ENCODE measurements around the gene SMARCB1. TPM values are rescaled to one million over a fixed set of nuclear protein-coding genes. Genes with fewer than 3 reads are reported as not detected.

Gene SMARCB1
- total and polyA plus RNA-seq, 2 of the 4 experiments (the other 2 are of a cell fraction) = 110 to 159 TPM

DNA sequence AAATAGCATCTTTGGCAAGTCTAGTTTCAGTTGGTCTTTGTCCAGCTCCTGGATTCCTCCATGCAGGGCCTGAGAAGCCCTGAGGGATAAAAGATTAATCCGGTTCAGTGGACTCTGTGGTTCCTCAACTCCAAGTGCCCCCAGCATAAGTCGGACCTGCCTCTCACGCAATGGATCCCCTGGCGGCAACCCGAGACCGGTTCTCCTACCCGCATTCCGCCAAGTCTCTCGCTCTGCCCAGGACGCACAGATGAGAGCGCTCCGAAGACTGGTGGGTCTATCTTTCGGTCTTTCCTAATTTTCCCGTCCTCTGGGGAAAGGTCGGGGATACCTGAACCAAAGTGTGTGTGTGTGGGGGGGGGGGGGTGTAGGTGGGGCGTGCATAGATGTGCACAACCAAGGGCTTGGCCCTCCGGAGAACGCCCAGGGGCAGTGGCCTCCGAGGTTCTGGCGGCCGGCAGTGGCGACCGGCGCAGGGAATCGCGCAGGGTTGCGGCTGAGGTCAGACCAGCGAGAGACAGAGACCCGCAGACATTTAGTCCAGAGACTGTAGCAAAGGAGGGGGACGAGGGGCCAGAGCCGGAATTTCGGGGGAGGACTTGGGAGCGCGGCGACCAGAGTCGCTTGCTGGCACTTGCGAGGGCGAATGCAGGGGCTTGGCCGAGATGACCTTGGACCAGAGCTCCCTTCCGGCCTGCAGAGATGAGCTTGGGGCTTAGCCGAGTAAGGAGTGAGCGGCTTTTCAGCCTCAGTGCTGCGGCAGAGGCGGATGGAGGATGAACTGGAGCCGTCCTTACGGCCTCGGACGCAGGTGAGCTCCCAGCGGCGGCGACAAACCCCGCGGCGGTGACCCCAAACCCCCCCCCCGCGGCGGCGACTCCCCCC lies 70.2 kb downstream of the SMARCB1 start:
- Histone ChIP-seq H4K8ac (ENCODE audit: low read depth in 2 of 2, low read length in 2 of 2) (peak overlapping the region; percentile 56 to 93), H3K79me1 (ENCODE audit: low read depth in 1 of 2, low read length in 2 of 2) (peaks cover 0 to 16% of the 10 kb centered on the region in 2 experiments; a peak in 1 of 4 replicates), H2BK120ac (ENCODE audit: low read depth, low read length) (no peak overlapping the region), H3K4me3 (ENCODE audit: insufficient read depth, low read depth, low read length) (peak overlapping the region; percentile 33), H2BK15ac (ENCODE audit: low read depth, low read length) (no peak overlapping the region), H4K5ac (ENCODE audit: low read depth, low read length) (peak overlapping the region; percentile 68), H3K4ac (ENCODE audit: low read depth, low read length) (peak overlapping the region; percentile 70), H3K18ac (ENCODE audit: low read depth, low read length) (peak overlapping the region; percentile 5; the same call in 1 of the 2 replicates), H2AK5ac (ENCODE audit: low read depth, low read length) (peak overlapping the region; percentile 35; the same call in 1 of the 2 replicates), H3K36me3 (ENCODE audit: control insufficient read depth, insufficient read depth, low read length) (no peaks in the 10 kb centered on the region), H3K27ac (ENCODE audit: insufficient read depth, low read length) (peak overlapping the region; percentile 57), H2BK20ac (ENCODE audit: low read depth, low read length) (no peak overlapping the region), H3K23ac (ENCODE audit: low read depth, low read length) (peak overlapping the region; percentile 90), H3K4me2 (ENCODE audit: low read depth, low read length) (peak overlapping the region; percentile 78), H4K91ac (ENCODE audit: insufficient read depth, low read depth, low read length) (peak overlapping the region; percentile 26), H3K56ac (ENCODE audit: extremely low read depth, insufficient read depth, low read length) (peak overlapping the region; percentile 6; the same call in 1 of the 2 replicates), H3K9me1 (ENCODE audit: insufficient read depth, low read length) (no peaks in the 10 kb centered on the region), H3K9me3 (ENCODE audit: control insufficient read depth, insufficient read depth, low read length) (no peaks in the 10 kb centered on the region), H3K14ac (replicated peaks; ENCODE audit: low read depth, low read length) (peak overlapping the region; percentile 87), H2BK5ac (ENCODE audit: low read depth, low read length, poor library complexity, severe bottlenecking) (peak overlapping the region; percentile 42), H2AK9ac (replicated peaks; ENCODE audit: low read depth, low read length, poor library complexity) (peak overlapping the region; percentile 69), H3K27me3 (ENCODE audit: control insufficient read depth, insufficient read depth, low read length) (no peaks in the 10 kb centered on the region), H2AFZ (replicated peaks; ENCODE audit: low read length, poor library complexity) (peak overlapping the region; percentile 99), H4K20me1 (ENCODE audit: insufficient read depth, low read length) (no peaks in the 10 kb centered on the region), H3K4me1 (ENCODE audit: control insufficient read depth, insufficient read depth, low read length) (peaks cover 10% of the 10 kb centered on the region), H3K9ac (ENCODE audit: low read depth, low read length) (peak overlapping the region; percentile 58)
- dilution Hi-C loops (cut with HindIII; ENCODE audit: low sequenced_read_pairs, unreplicated experiment) = no loop called here
- 6% methylated on average over 28 of the region's 58 CpGs; no CpG with 5 or more reads in 1 of the 2 experiments for WGBS, 2 experiments (ENCODE audit: extremely low coverage in 2 of 2, insufficient read length in 1 of 2)
- intact Hi-C loops (cut with micrococcal nuclease) = no loop called here
- in situ Hi-C loops (cut with MboI; ENCODE audit: low sequenced_read_pairs) = loop anchor here (10.0 kb wide), 1 partner anchor 232 kb away; no protein-coding TSS in a partner anchor
- no TSS peak for BruUV-seq (replicated peaks)
- DNase-seq (peak; percentile 46), ATAC-seq (ENCODE audit: low read depth) (peak; percentile 68)
- ChIA-PET POLR2A (ENCODE audit: unreplicated experiment) (interaction anchor here (0.5 to 0.7 kb wide), 4 partner anchors 113 to 358 kb away, joined by 3 to 7 read pairs (median 4); no protein-coding TSS in a partner anchor), CTCF (interaction anchor here (1.0 to 1.3 kb wide), 3 partner anchors 7 to 86 kb away, joined by 4 to 6 read pairs (median 5); partner anchors contain the start of gene MIF)
- no peak for TF ChIP-seq RFX5 (IDR thresholded peaks at IDR 0.05; ENCODE audit: low read depth, low read length)
- TF ChIP-seq, protein P1, sequence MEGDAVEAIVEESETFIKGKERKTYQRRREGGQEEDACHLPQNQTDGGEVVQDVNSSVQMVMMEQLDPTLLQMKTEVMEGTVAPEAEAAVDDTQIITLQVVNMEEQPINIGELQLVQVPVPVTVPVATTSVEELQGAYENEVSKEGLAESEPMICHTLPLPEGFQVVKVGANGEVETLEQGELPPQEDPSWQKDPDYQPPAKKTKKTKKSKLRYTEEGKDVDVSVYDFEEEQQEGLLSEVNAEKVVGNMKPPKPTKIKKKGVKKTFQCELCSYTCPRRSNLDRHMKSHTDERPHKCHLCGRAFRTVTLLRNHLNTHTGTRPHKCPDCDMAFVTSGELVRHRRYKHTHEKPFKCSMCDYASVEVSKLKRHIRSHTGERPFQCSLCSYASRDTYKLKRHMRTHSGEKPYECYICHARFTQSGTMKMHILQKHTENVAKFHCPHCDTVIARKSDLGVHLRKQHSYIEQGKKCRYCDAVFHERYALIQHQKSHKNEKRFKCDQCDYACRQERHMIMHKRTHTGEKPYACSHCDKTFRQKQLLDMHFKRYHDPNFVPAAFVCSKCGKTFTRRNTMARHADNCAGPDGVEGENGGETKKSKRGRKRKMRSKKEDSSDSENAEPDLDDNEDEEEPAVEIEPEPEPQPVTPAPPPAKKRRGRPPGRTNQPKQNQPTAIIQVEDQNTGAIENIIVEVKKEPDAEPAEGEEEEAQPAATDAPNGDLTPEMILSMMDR (conservative IDR thresholded peaks at IDR 0.05; ENCODE audit: low read depth, low read length) = 0 out of 2 replicates have a peak, but pooled peaks have one; percentile 9
